GM18907 (cell line): ENCODE results near the gene NCKIPSD.
"Not testable (repeated sequence)": the region's sequence is repeated elsewhere in the genome, so short reads cannot be mapped to it uniquely, and the experiment has no call there.

ENCODE experiments used
- ATAC-seq: cut with Tn5 transposase; IDR thresholded peaks from one replicate; pipeline ENCODE4 v1.9.1; 2021; ENCODE audit warnings: mild to moderate bottlenecking, moderate library complexity; ENCODE audit not compliant: unreplicated experiment

Gene NCKIPSD

DNA sequence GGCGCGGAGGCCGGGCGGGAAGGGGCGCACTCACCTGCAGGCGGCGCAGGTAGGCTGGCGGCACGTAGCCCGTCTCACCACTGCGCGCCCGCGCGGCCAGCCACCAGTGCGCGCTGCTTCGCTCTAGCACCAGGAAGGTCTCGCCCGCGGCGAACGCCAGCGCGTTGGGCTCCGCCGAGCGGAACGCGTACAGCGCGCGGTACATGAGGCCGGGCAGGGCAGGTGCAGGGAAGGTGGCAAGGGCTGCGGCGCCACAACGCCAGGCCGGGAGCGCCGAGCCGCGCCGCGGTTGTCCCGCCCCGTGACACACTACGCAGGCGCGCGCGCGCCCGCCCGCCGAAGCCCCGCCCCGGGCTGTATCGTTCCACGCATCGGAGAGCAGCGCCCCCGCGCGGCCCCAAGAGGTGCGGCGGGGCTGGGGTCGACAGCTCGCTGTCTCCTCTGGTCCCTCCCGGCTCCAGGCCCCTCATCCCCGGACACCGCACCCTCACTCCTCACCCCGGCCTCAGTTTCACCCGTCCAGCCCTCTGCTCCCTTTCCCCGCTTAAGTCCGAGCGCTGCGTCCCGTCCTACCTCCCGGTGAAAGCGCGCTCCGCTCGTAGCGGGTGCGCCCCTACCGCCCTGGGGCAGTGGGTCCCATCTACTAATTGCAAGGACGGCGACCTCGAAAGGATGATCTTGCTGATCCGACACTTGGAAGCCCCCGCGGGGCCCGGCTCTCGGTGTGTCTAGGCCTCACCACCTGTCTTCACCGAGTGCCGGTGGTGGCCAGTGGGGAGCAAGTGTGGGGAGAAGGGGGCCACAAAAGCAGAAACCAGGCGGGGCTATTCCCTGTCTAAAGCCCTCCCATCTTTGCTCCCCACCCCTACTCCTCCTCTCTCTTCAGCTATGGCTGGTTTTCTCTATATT is at the start of gene NCKIPSD:
Gene NCKIPSD, minus strand, starts transcription at position 313 of the 909 bp plus-strand sequence. Its CDS starts 108 bp downstream, at position 205.
- peak; percentile 80 for ATAC-seq

GRCh38 chr3:48735075-48735767 is 49.5 kb upstream of the NCKIPSD start:
- not testable (repeated sequence) for ATAC-seq

GRCh38 chr3:48734541-48734940 is 48.8 kb upstream of the NCKIPSD start:
- ATAC-seq, result not testable (repeated sequence)

DNA sequence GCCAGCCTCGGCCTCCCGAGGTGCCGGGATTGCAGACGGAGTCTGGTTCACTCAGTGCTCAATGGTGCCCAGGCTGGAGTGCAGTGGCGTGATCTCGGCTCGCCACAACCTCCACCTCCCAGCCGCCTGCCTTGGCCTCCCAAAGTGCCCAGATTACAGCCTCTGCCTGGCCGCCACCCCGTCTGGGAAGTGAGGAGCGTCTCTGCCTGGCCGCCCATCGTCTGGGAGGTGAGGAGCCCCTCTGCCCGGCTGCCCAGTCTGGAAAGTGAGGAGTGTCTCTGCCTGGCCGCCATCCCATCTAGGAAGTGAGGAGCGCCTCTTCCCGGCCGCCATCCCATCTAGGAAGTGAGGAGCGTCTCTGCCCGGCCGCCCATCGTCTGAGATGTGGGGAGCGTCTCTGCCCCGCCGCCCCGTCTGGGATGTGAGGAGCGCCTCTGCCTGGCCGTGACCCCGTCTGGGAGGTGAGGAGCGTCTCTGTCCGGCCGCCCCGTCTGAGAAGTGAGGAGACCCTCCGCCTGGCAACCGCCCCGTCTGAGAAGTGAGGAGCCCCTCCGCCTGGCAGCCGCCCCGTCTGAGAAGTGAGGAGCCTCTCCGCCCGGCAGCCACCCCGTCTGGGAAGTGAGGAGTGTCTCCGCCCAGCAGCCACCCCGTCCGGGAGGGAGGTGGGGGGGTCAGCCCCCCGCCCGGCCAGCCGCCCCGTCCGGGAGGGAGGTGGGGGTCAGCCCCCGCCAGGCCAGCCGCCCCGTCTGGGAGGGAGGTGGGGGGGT is 48.2 kb upstream of the NCKIPSD start:
- ATAC-seq, result not testable (repeated sequence)

GRCh38 chr3:48727511-48727910 is 41.8 kb upstream of the NCKIPSD start:
- ATAC-seq, result no peak

GRCh38 chr3:48725185-48725855 is 39.6 kb upstream of the NCKIPSD start:
- ATAC-seq, result not testable (repeated sequence)

- no peak for ATAC-seq
Measured at GRCh38 chr3:48723725-48724124, 38.0 kb upstream of the NCKIPSD start.

GRCh38 chr3:48723293-48723692 is 37.6 kb upstream of the NCKIPSD start:
- ATAC-seq, result not testable (repeated sequence)

GRCh38 chr3:48716982-48717746 is 31.4 kb upstream of the NCKIPSD start, which contains the start of gene IP6K2:
Gene IP6K2, minus strand, starts transcription at chr3:48717221. Its CDS starts 21,930 bp downstream, at chr3:48695291.
- ATAC-seq, result peak; percentile 97

DNA sequence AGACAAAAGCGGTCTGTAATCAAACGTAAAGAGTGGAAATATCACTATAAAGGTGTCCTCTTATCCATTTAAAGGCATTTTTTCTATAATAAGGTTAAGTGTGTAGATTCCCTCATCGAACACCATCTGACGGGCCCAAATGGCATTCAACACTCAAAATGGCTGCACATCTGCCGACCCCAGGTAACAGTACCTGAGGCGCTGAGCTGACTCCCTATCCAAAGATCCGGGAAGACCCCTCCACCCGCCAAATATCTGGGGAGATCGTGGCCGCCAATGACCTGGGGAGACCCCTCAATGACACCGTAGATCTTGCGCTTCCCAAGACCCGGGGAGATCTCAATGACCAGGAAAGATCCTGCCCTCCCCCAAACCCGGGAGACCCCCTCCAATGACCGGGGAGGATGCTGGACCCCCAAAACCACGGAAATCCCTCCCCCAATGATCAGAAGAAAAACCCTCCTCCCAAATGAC is 30.8 kb upstream of the NCKIPSD start:
- ATAC-seq, result no peak

DNA sequence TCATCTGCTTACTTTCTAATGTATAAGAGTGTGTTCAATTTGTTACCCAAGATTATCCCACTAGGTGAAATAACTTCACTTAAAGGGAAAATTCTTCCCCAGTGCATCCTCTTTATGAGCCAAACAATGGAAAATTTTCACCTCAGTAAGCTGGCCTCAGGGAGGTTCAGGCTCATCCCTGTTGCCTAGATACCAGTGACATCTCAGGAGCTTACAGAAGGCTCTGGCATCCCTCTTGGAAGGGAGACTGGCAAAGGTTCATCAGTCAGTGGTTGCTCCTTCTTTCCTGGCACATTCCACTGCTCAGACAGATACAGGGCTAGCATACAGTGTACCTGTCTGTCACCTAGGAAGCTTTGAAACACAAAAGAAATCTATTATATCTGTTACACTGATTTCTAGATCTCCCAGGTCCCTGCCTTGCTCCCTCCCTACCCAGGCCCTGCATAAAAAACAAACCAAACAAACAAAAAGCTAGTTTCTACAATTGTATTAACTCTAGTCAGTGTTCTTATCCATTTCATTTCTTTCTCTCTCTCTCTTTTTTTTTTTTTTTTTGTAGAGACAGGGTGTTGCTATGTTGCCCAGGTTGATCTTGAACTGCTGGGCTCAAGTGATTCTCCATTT is 29.6 kb upstream of the NCKIPSD start:
- no peak for ATAC-seq

- no peak for ATAC-seq
Measured at GRCh38 chr3:48711727-48712126, 26.0 kb upstream of the NCKIPSD start.

GRCh38 chr3:48709051-48709461 is 23.3 kb upstream of the NCKIPSD start:
- no peak for ATAC-seq

- ATAC-seq, result no peak
Measured at GRCh38 chr3:48708481-48708889, 22.8 kb upstream of the NCKIPSD start.

GRCh38 chr3:48707157-48707556 is 21.4 kb upstream of the NCKIPSD start:
- no peak for ATAC-seq

- ATAC-seq, result no peak
Measured at GRCh38 chr3:48702320-48702920, 16.7 kb upstream of the NCKIPSD start.

- no peak for ATAC-seq
Measured at GRCh38 chr3:48700731-48701405, 15.2 kb upstream of the NCKIPSD start.

DNA sequence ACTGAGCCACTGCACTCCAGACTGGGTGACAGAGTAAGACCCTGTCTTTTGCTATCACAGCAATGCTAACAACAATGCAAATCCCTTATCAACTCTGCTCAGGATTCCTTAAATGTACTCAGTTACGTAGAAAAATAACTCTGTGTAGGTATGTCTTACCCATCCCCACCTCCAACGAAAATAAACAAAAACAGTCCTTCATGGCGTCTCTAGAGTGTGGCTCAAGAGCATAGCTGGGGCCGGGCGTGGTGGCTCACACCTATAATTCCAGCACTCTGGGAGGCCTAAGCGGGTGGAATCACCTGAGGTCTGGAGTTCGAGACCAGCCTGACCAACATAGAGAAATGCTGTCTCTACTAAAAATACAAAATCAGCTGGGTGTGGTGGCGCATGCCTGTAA is 13.2 kb upstream of the NCKIPSD start:
- no peak for ATAC-seq
